ENCODE results near the gene OSBPL9.

OSBPL9 gene

GRCh38 chr1:51750729-51751128, 133.8 kb downstream of the OSBPL9 start:
- TF ChIP-seq, protein P1, sequence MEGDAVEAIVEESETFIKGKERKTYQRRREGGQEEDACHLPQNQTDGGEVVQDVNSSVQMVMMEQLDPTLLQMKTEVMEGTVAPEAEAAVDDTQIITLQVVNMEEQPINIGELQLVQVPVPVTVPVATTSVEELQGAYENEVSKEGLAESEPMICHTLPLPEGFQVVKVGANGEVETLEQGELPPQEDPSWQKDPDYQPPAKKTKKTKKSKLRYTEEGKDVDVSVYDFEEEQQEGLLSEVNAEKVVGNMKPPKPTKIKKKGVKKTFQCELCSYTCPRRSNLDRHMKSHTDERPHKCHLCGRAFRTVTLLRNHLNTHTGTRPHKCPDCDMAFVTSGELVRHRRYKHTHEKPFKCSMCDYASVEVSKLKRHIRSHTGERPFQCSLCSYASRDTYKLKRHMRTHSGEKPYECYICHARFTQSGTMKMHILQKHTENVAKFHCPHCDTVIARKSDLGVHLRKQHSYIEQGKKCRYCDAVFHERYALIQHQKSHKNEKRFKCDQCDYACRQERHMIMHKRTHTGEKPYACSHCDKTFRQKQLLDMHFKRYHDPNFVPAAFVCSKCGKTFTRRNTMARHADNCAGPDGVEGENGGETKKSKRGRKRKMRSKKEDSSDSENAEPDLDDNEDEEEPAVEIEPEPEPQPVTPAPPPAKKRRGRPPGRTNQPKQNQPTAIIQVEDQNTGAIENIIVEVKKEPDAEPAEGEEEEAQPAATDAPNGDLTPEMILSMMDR (conservative IDR thresholded peaks at IDR 0.05) = no peak
- H3K27ac ChIP-seq = no peak overlapping the region

DNA sequence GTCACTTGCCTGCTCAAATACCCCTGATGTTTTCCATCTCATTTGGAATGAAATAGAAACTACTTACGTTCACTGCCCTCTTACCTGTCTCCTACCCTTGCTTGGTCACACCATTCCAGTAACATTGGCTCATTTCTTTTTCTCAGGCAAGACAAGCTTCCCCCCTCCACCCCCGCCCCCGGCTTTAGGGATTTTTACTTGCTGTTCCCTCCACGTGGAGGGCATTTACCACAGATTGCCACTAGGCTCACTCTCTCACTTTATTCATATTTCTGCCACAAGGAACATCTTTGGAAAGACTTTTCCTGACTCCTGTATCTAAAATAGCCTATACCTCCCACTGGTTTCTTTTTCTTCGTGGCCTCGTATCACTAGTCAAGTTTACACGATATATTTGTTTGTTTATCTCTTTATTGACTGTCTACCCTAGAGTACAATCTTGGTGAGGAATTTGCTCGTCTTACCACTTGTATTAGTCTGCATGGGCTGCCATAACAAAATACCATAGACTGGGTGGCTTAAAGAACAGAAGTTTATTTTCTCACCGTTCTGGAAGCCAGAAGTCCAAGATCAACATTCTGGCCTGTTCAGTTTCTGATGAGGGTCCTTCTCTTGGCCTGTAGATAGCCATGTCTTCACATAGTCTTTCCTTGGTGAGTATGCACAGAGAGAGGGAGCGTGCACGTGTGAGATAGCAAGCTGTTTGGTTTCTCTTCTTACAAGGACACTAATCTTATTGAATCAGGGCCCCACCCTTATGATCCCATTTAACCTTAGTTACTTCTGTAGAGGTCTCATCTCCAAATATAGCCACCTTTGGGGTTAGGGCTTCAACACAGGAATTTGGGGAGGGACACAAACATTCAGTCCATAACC, 135.4 kb downstream of the OSBPL9 start:
- H3K27ac ChIP-seq = no peak overlapping the region
- TF ChIP-seq, protein P1 (conservative IDR thresholded peaks at IDR 0.05) = no peak

- TF ChIP-seq, protein P1 (conservative IDR thresholded peaks at IDR 0.05) = no peak
- H3K27ac ChIP-seq = no peak overlapping the region
Measured at GRCh38 chr1:51753969-51754368, 137.1 kb downstream of the OSBPL9 start.

- TF ChIP-seq, protein P1 (conservative IDR thresholded peaks at IDR 0.05) = no peak
Measured at GRCh38 chr1:51754666-51755065, 137.8 kb downstream of the OSBPL9 start.

DNA sequence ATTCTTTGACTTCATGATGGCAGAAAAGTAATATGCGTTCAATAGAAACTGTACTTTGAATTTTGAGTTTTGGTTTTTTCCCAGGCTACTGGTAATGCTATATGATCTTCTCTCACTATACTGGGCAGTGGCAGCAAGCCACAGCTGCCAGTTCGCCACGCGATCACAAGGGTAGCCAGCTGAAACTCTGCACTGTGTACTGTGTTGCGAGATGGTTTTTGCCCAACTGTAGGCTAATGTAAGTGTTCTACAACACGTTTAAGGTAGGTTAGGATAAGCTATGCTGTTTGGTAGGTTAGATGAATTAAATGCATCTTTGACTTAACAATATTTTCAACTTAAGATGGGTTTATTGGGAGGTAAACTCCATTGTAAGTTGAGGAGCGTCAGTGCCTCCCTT, 138.5 kb downstream of the OSBPL9 start:
- TF ChIP-seq, protein P1 (conservative IDR thresholded peaks at IDR 0.05) = no peak
- no peak overlapping the region for H3K27ac ChIP-seq

More at GRCh38 chr1:51754666-51755065, 137.8 kb downstream of the OSBPL9 start:
- H3K27ac ChIP-seq = no peak overlapping the region

DNA sequence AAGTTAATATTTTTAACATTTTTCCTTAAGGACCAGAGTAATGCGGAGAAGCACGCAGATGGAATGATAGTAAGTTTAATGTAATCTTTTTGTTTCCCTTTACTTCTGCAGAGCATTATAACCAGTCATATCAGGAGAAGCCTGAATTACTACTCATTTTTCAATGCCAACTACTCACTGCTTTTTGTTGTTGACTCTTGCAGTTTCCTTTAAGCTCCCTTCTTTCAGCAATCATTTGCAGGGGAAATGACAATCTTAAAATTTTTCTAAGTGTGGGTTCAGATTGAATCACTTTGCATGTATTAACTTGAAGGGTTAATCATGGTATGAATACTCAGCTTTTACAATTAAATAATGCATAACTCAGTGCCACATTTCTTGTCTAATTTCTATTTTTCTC, 139.4 kb downstream of the OSBPL9 start:
- TF ChIP-seq, protein P1 (conservative IDR thresholded peaks at IDR 0.05) = no peak

GRCh38 chr1:51758310-51758709, 141.4 kb downstream of the OSBPL9 start:
- TF ChIP-seq, protein P1 (conservative IDR thresholded peaks at IDR 0.05) = no peak
- no peak overlapping the region for H3K27ac ChIP-seq

More for the DNA sequence above, 139.4 kb downstream of the OSBPL9 start:
- no peak overlapping the region for H3K27ac ChIP-seq
